Suprapubic skin (tissue), 4 donors: ENCODE results near the gene TNRC6B. TPM values are rescaled to one million over a fixed set of nuclear protein-coding genes. Genes with fewer than 3 reads are reported as not detected.
"Not testable (repeated sequence)": the region's sequence is repeated elsewhere in the genome, so short reads cannot be mapped to it uniquely, and the experiment has no call there.

Source experiments
- DNase-seq, 2 donors: peaks; one replicate each; pipeline ENCODE4 v3.0.0-alpha.2; 2019; ENCODE audit warnings: low spot score in 2 of 2
- H3K27ac ChIP-seq: fragments of 200-600 bp; sonication (generic); one replicate; pipeline ENCODE4 v1.5.1; 2019
- H3K27me3 ChIP-seq: fragments of 200-600 bp; sonication (generic); one replicate; pipeline ENCODE4 v1.5.1; 2019
- H3K36me3 ChIP-seq: fragments of 200-600 bp; sonication (generic); one replicate; pipeline ENCODE4 v1.5.1; 2019
- H3K4me1 ChIP-seq: fragments of 200-600 bp; sonication (generic); one replicate; pipeline ENCODE4 v1.5.1; 2019
- H3K4me3 ChIP-seq: fragments of 200-600 bp; sonication (generic); one replicate; pipeline ENCODE4 v1.5.1; 2019; ENCODE audit warnings: mild to moderate bottlenecking
- H3K9me3 ChIP-seq: fragments of 200-600 bp; sonication (generic); one replicate; pipeline ENCODE4 v1.5.1; 2019
- EP300 ChIP-seq: sonication (generic); formaldehyde crosslinking; IDR thresholded peaks from one replicate; pipeline ENCODE4 v1.6.1; 2017; ENCODE audit warnings: antibody characterized with exemption
- POLR2A ChIP-seq, 2 donors: fragments of 450-650 bp; IDR thresholded peaks; one replicate each; pipeline ENCODE4 v1.6.1; 2017; ENCODE audit warnings: antibody characterized with exemption in 2 of 2, mild to moderate bottlenecking in 2 of 2, moderate library complexity in 2 of 2
- POLR2AphosphoS5 ChIP-seq, 3 donors: sonication (generic); formaldehyde crosslinking; IDR thresholded peaks; one replicate each; pipeline ENCODE4 v1.6.1; 2017; ENCODE audit warnings: antibody characterized with exemption in 3 of 3
- WGBS: methylation state at CpG from one replicate; pipeline ENCODE4 v1.1.5; 2018; 5-methylcytosine and 5-hydroxymethylcytosine counted together
- total RNA-seq, 4 donors: library from RNA; depleted of rRNA; stranded (reverse); fragments of >200 nt; gene quantifications; one replicate each; pipeline ENCODE4 v1.1.0, GENCODE V29; 2016
- TF ChIP-seq, protein P1 (sequence below), 2 donors: fragments of 200-600 bp in 1 of 2; fragments of 450-650 bp in 1 of 2; sonication (generic) in 1 of 2; IDR thresholded peaks; one replicate each; pipeline ENCODE4 v1.5.1; 2016 to 2019; ENCODE audit warnings: antibody characterized with exemption in 2 of 2, mild to moderate bottlenecking in 1 of 2, moderate library complexity in 1 of 2

Gene TNRC6B
- total RNA-seq, 4 donors from 2014 or later, result 44.2 to 179 (median 55.5) TPM

DNA sequence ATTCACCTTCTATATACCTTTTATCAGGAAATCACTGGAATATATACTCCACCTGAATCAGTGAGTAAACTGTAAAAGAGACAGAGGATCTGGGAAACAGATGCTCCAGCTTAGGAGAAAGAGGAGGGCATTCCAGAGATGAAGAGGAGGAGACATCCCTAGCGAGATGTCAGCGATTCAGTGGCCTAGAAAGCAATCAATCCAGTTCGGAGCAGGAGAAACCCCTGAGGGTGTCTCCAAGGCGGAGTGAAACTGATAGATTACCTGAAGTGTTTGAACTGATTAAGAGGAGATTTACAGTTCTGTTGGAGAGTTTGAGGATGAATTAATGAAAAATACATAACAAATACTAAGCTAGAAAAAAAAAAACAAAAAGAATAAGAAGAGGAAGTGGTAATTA, 24.5 kb upstream of the TNRC6B start:
- Histone ChIP-seq H3K36me3 (peaks cover 6% of the 10 kb centered on the region), H3K4me3 (no peak overlapping the region)
- WGBS, result 38% methylated on average over 4 of the region's 4 CpGs

DNA sequence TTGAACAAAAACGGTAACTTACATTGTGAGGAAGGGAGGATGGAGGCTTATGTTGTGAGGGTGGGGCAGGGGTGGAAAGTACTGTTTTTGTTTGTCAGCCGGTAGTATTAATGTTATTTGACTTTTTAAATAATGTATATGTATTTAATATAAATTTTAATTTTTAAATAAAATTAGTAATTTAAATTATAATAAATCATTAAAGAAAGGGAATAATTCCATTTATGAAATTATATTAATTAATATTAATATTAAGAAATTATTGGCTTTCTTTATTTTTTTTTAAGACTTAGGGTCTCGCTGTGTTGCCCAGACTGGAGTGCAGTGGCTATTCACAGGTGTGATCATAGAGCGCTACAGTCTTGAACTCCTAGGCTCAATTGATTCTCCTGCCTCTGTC, 24.0 kb upstream of the TNRC6B start:
- WGBS, result 92% methylated on average over 4 of the region's 4 CpGs
- no peak for DNase-seq
- Histone ChIP-seq H3K9me3 (no peaks in the 10 kb centered on the region), H3K27me3 (no peaks in the 10 kb centered on the region), H3K27ac (no peak overlapping the region), H3K4me1 (peaks cover 7% of the 10 kb centered on the region), H3K36me3 (peaks cover 6% of the 10 kb centered on the region), H3K4me3 (no peak overlapping the region)
- TF ChIP-seq POLR2AphosphoS5 (IDR thresholded peaks at IDR 0.05) (no peak), EP300 (no peak), POLR2A (IDR thresholded peaks at IDR 0.05) (no peak)
- TF ChIP-seq, protein P1, sequence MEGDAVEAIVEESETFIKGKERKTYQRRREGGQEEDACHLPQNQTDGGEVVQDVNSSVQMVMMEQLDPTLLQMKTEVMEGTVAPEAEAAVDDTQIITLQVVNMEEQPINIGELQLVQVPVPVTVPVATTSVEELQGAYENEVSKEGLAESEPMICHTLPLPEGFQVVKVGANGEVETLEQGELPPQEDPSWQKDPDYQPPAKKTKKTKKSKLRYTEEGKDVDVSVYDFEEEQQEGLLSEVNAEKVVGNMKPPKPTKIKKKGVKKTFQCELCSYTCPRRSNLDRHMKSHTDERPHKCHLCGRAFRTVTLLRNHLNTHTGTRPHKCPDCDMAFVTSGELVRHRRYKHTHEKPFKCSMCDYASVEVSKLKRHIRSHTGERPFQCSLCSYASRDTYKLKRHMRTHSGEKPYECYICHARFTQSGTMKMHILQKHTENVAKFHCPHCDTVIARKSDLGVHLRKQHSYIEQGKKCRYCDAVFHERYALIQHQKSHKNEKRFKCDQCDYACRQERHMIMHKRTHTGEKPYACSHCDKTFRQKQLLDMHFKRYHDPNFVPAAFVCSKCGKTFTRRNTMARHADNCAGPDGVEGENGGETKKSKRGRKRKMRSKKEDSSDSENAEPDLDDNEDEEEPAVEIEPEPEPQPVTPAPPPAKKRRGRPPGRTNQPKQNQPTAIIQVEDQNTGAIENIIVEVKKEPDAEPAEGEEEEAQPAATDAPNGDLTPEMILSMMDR (IDR thresholded peaks at IDR 0.05), result no peak

More for the DNA sequence above, 24.5 kb upstream of the TNRC6B start:
- Histone ChIP-seq H3K4me1 (peaks cover 7% of the 10 kb centered on the region), H3K27ac (no peak overlapping the region), H3K27me3 (no peaks in the 10 kb centered on the region), H3K9me3 (no peaks in the 10 kb centered on the region)
- TF ChIP-seq POLR2AphosphoS5 (IDR thresholded peaks at IDR 0.05), result no peak
- TF ChIP-seq POLR2A (IDR thresholded peaks at IDR 0.05), result no peak
- TF ChIP-seq EP300, result no peak
- TF ChIP-seq, protein P1 (IDR thresholded peaks at IDR 0.05), result no peak
- no peak for DNase-seq

DNA sequence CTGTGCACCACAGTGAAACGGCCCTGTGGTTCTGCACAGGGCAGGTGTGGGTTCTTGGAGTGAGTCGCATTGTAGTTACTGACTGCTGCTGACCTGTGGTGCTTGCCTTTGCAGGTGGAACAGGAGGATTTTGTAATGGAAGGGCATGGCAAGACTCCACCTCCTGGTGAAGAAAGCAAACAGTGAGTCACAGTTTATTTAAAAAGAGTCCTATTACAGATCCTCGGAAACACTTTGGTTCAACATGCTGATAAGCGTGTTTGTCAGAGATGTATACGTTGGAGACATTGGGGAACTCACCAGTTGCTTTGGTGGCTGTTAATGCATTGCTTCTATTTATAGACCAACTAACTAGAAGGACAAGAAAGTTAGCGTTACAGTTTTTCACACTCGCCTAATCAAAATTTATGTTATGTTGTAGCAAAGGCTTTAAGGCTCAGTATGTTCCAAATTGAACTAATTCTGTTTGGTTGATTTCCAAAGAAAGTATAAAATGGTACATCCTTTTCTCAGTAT, 21.7 kb upstream of the TNRC6B start:
- H3K36me3 ChIP-seq, result peaks cover 9% of the 10 kb centered on the region
- no peak overlapping the region for H3K27ac ChIP-seq
- H3K9me3 ChIP-seq, result no peaks in the 10 kb centered on the region
- no peaks in the 10 kb centered on the region for H3K27me3 ChIP-seq
- peaks cover 7% of the 10 kb centered on the region for H3K4me1 ChIP-seq
- DNase-seq, result no peak
- WGBS, result 48% methylated on average over 7 of the region's 7 CpGs
- no peak for TF ChIP-seq EP300
- TF ChIP-seq, protein P1 (IDR thresholded peaks at IDR 0.05), result peak in 1 of 2 donors; percentile 8
- H3K4me3 ChIP-seq, result no peak overlapping the region

DNA sequence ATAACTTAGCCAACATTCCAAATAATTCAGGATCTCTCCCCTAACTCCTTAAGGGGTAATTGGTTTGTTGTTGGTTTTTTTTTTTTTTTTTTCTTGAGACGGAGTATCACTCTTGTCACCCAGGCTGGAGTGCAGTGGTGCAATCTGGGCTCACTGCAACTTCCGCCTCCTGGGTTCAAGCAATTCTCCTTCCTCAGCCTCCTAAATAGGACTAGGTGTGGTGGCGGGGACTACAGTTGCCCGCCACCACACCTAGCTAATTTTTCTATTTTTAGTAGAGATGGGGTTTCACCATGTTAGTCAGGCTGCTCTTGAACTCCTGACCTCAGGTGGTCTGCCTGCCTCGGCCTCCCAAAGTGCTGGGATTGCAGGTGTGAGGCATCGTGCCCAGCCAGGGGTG, 21.0 kb upstream of the TNRC6B start:
- H3K4me3 ChIP-seq, H3K27me3 ChIP-seq, H3K9me3 ChIP-seq, H3K4me1 ChIP-seq, DNase-seq, H3K27ac ChIP-seq, H3K36me3 ChIP-seq: not testable (repeated sequence)
- 87% methylated on average over 6 of the region's 6 CpGs for WGBS

DNA sequence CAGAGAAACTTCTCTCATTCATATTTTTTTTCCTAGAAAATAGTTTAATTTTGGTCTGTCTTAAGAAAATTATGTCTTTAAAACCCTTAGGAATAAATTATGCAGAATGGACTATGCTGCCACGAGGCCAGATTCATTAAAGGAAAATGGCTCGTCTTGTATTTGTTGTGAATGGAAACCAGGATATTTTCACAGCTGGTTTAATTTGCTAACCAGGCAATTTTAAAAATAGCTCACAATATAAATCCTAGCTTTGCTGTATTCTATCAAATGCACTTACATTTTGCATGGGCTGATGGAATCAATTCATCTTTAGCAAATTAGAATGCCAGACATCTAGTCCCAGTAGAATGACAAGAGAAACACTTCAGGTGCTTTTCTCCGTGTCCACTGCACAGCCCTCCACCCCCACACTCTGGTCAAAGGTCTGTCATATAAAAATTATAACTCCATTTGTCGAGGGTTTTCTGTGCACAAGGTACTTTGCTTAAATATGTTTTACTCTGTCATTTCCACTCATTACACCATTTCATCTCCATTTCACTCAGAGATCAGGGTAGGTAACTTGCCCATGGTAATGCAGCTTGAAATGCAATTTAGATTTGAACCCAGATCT, 20.3 kb upstream of the TNRC6B start:
- H3K9me3 ChIP-seq, result no peaks in the 10 kb centered on the region
- no peak for DNase-seq
- H3K27me3 ChIP-seq, result no peaks in the 10 kb centered on the region
- no peak overlapping the region for H3K4me3 ChIP-seq
- peaks cover 7% of the 10 kb centered on the region for H3K4me1 ChIP-seq
- H3K36me3 ChIP-seq, result peaks cover 9% of the 10 kb centered on the region
- no peak for TF ChIP-seq POLR2AphosphoS5 (IDR thresholded peaks at IDR 0.05)
- no peak for TF ChIP-seq EP300
- TF ChIP-seq, protein P1 (IDR thresholded peaks at IDR 0.05), result no peak
- no peak for TF ChIP-seq POLR2A (IDR thresholded peaks at IDR 0.05)
- H3K27ac ChIP-seq, result no peak overlapping the region
- WGBS, result 63% methylated on average over 4 of the region's 4 CpGs

DNA sequence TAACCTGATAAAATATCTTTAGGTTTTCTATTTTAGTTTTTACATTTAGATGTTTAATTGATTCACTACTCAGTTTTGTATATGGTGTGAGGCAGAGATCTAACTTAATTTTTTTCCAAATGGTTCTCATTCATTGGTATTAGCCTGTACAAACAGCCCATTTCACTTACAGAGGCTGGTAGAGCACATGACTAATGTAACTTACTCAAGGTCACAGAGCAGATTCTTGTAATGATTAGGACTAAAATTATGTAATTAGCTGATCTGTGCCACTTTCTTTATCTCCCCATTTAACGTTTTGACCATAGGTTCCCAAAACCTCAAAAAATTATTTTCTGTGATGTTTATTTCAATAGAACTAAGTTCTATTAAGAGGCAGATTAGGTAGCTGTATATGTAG, 16.5 kb upstream of the TNRC6B start:
- TF ChIP-seq EP300, result no peak
- TF ChIP-seq POLR2AphosphoS5 (IDR thresholded peaks at IDR 0.05), result no peak
- TF ChIP-seq, protein P1 (IDR thresholded peaks at IDR 0.05), result no peak
- TF ChIP-seq POLR2A (IDR thresholded peaks at IDR 0.05), result no peak
- no peak overlapping the region for H3K4me3 ChIP-seq
- no peaks in the 10 kb centered on the region for H3K27me3 ChIP-seq
- no peak overlapping the region for H3K27ac ChIP-seq
- H3K4me1 ChIP-seq, result peaks cover 1% of the 10 kb centered on the region
- WGBS, result 76% methylated on average over 1 of the region's 1 CpG
- H3K9me3 ChIP-seq, result no peaks in the 10 kb centered on the region
- peaks cover 18% of the 10 kb centered on the region for H3K36me3 ChIP-seq
- no peak for DNase-seq

DNA sequence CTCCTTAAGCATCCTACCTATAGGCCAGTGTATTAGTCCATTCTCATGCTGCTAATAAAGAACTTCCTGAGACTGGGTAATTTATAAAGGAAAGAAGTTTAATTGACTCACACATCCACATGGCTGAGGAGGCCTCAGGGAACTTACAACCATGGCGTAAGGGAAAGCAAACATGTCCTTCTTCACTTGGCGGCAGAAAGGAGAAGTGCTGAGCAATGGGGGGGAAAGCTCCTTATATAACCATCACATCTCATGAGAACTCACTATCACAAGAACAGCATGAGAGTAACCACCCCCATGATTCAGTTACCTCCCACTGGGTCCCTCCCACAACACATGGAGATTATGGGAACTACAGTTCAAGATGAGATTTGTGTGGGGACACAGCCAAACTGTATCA, 12.2 kb upstream of the TNRC6B start:
- H3K27me3 ChIP-seq, H3K27ac ChIP-seq, H3K4me1 ChIP-seq, DNase-seq, H3K4me3 ChIP-seq, H3K9me3 ChIP-seq: not testable (repeated sequence)
- peaks cover 13% of the 10 kb centered on the region for H3K36me3 ChIP-seq
- WGBS, result 93% methylated on average over 2 of the region's 2 CpGs
